CD4-positive, alpha-beta T cell treated with Interleukin-17A for 4 hours (primary cell): ENCODE results near the gene OTUB2.
"Not testable (repeated sequence)": the region's sequence is repeated elsewhere in the genome, so short reads cannot be mapped to it uniquely, and the experiment has no call there.

Source experiments
- DNase-seq: peaks from one replicate; pipeline ENCODE4 v3.0.0-alpha.2; 2020; ENCODE audit warnings: mixed read lengths

Gene OTUB2

GRCh38 chr14:94059998-94060397 is 33.9 kb downstream of the OTUB2 start:
- DNase-seq: no peak

GRCh38 chr14:94062344-94062940 is 36.3 kb downstream of the OTUB2 start:
- no peak for DNase-seq

GRCh38 chr14:94066089-94066676 is 40.0 kb downstream of the OTUB2 start:
- no peak for DNase-seq

GRCh38 chr14:94072076-94072475 is 45.9 kb downstream of the OTUB2 start:
- DNase-seq: not testable (repeated sequence)

- no peak for DNase-seq
Measured at GRCh38 chr14:94074534-94074933, 48.4 kb downstream of the OTUB2 start.

- DNase-seq: no peak
Measured at GRCh38 chr14:94075008-94075407, 48.9 kb downstream of the OTUB2 start.

DNA sequence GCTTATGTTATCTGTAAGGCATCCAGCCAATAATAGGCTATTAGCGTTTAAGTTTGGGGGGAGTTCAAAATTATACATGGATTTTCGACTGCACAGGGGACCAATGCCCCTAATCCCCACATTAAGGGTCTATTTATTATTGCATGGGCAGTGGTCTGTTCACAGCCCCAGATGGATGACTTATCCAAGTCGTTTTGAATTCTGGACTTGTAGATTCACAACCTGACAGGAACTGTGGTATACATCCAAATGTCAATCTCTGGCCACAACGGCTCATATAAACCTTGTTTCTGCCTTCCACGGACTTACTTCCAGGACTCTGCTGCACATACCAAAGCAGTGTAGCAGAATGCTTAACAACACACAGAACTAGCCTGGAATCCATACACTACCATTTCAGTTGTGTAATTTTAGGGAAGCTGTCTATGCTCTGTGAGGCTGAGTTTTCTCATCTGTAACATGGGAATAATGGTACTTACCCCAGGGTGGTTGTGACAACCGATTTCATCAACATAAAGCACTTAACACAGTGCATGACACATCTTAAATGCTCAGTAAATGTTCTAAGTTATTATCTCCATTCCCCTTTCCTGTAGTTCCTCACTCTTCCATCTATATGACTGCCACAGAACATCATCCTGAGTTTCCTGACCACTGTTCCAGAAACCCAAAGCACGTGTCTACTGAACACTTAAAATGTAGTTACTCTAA is 51.1 kb downstream of the OTUB2 start:
- no peak for DNase-seq

DNA sequence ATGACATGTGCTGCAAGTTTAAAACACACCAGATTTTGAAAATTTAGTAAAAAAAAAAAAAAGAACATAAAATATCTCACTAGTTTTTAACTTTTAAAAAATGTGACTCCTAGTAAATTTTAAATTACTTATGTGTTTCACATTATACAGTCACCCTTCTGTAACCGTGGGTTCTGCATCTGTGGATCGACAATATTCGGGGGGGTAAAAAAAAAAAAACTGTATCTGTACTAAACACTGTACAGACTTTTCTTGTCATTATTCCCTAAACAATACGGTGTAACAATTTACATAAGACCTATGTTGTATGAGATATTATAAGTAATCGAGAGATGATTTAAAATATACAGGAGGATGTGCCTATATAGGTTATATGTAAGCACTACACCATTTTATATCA is 51.7 kb downstream of the OTUB2 start:
- no peak for DNase-seq

DNA sequence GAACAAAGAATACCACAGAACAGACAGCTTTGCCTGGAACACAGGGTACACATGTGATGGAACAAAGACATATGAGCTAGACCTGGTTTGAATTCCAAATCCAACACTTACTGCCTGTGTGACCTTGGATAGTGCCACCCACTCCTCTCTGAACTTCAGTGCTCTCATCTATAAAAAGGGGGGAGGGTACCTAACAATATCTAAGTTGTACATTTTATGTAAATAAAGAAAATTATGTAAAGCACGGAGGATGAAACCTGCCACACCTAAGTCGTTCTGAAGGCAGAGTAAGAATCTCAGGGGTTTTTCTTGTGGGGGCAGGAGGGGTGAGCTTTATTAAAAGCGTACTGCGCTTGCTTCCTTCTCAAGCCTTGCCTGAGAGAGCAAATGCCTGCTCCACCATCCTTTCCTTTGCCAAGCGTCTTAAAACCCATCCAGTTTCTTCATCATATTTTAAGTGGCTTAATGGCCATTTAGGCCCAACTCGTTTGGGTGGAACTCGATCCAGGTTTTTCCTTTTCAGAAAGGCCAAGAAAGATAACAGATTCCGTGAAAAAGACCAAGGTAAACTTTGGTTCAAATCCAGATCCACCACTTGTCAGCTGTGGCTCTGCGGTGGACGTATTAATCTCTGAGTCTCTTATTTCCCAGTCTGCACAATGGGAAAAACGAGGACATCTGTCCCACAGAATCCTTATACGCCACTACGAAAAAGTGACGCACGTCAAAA is 53.9 kb downstream of the OTUB2 start:
- DNase-seq: peak; percentile 8

DNA sequence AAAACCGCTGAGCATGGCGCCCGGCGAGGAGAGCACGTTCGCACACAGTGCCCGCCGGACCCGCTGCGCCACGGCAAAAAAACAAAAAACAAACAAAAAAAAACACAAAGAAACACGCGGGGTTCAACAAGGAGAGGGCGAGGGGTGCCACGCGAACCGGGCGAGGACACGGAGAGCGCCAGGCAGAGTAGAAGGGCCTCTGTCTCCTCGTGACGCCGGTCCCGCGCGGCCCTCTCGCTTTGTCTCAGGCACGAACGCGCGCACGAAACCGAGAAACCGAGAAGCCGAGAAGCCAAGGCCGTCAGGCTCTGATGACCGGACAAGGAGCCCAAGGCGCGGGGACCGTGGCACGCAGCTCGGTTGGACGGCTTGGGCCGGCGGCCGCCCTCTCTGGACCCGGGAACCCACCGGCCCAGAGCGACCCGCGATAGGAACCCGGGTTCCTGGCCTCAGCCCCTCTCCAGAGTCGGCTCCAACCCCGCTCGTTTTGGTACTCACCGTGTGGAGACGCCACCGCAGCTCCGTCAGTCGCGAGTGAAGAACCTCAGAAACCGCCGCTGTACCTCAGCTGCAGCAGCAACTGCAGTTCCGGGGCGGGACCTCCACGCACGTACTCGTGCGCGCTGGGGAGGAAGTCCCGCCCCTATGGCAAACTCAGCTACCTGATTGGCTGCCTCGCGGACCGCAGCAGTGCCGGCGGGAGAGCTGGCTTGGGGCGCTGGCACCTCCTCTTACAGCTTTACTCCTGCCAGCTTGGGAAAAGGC is 54.7 kb downstream of the OTUB2 start, which contains the start of the genes DDX24 and IFI27L1:
Gene DDX24 (minus strand): TSS at position 582 of the 765 bp plus-strand sequence. CDS start 1,460 bp downstream, outside the sequence.
Gene IFI27L1 (plus strand): TSS at position 690 of the 765 bp plus-strand sequence. CDS start 15,628 bp downstream, outside the sequence.
- peak; percentile 98 for DNase-seq

GRCh38 chr14:94081386-94081820 is 55.3 kb downstream of the OTUB2 start:
- DNase-seq: no peak

GRCh38 chr14:94087891-94088290 is 61.8 kb downstream of the OTUB2 start:
- no peak for DNase-seq

- no peak for DNase-seq
Measured at GRCh38 chr14:94088516-94088915, 62.4 kb downstream of the OTUB2 start.

GRCh38 chr14:94089479-94089878 is 63.3 kb downstream of the OTUB2 start:
- DNase-seq: no peak

DNA sequence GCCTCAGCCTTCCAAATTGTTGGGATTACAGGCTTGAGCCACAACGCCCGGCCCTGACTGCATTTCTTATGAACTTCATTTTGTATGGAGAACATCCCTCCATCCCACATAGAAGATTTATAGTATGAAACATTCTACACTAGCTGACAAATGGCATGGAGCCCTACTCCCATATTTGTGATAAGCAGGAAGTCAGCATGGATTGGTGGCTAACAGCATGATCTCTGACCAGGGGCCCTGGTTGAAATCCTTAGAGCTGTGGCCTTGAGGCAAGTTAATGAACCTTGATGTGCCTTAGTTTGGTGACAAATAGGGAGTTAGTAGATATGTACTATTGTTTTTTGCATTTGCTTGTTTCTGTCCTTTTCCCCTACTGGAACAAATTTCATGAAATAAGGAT is 67.3 kb downstream of the OTUB2 start:
- no peak for DNase-seq

DNA sequence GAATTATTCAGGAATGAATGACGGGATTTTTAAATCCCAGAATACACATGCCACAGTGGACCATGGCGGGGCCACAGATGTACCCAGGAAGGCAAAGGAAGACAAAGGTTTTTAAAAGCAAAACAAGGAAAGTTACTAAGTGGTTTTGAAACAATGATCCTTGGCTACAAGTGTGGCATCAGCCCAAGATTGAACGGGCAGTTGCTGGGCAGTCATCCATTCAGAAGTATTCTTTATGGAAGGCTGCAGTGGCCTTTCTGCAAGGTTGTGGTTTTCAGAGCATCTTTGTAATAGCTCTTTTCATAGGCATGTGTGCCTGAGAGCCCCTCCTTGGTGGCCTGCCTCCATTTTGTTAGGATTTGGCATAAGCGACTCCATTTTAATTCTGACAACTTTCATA is 71.0 kb downstream of the OTUB2 start:
- DNase-seq: no peak
